HCT116 (cell line): ENCODE measurements around the gene NEK7.

Experiments
- CTCF ChIP-seq, 3 experiments: fragments of 200-600 bp in 1 of 3; sonication (generic) in 1 of 3; IDR thresholded peaks in 2 of 3; conservative IDR thresholded peaks in 1 of 3; 2 replicates each; pipeline ENCODE4 v1.5.1; 2012 to 2017; ENCODE audit warnings: low read depth in 2 of 3, low read length in 2 of 3, antibody characterized with exemption in 1 of 3, borderline replicate concordance in 1 of 3, control low read depth in 1 of 3, mild to moderate bottlenecking in 1 of 3, mixed read lengths in 1 of 3, mixed run types in 1 of 3, moderate library complexity in 1 of 3; ENCODE audit not compliant: insufficient read depth in 1 of 3
- EZH2phosphoT487 ChIP-seq: fragments of 200-600 bp; IDR thresholded peaks from 2 replicates; pipeline ENCODE4 v1.6.1; 2018; ENCODE audit warnings: antibody characterized with exemption, borderline replicate concordance
- MAX ChIP-seq: IDR thresholded peaks from 2 replicates; pipeline ENCODE4 v1.6.1; 2012
- POLR2A ChIP-seq: IDR thresholded peaks from 2 replicates; pipeline ENCODE4 v1.7.0; 2011; ENCODE audit warnings: borderline replicate concordance; ENCODE audit not compliant: insufficient read depth, insufficient read length; ENCODE audit errors: extremely low read depth
- POLR2AphosphoS5 ChIP-seq: IDR thresholded peaks from 2 replicates; pipeline ENCODE4 v1.6.1; 2011; ENCODE audit warnings: mild to moderate bottlenecking, low read depth, low read length, moderate library complexity
- RAD21 ChIP-seq: IDR thresholded peaks from 2 replicates; pipeline ENCODE4 v1.6.1; 2012; ENCODE audit warnings: low read depth, mild to moderate bottlenecking
- SRF ChIP-seq: IDR thresholded peaks from 2 replicates; pipeline ENCODE4 v1.6.1; 2012; ENCODE audit warnings: low read depth
- ZNF274 ChIP-seq: fragments of 200-500 bp; sonication (Bioruptor generic); IDR thresholded peaks from 2 replicates; pipeline ENCODE4 v1.6.1; 2014; ENCODE audit warnings: mild to moderate bottlenecking, low read depth, low read length, inconsistent platforms

- TF ChIP-seq MAX = no peak
- TF ChIP-seq EZH2phosphoT487 = no peak
- TF ChIP-seq POLR2A = no peak
- TF ChIP-seq SRF = no peak
- TF ChIP-seq ZNF274 = no peak
- TF ChIP-seq CTCF (IDR thresholded peaks at IDR 0.05 in 2 of 3, conservative IDR thresholded peaks at IDR 0.05 in 1 of 3; ENCODE audit: borderline replicate concordance in 1 of 3, insufficient read depth in 1 of 3, low read depth in 2 of 3, low read length in 2 of 3) = no peak
- no peak for TF ChIP-seq RAD21
- no peak for TF ChIP-seq POLR2AphosphoS5
Observed at GRCh38 chr1:198261886-198262285, 105.1 kb downstream of the NEK7 start.
